Activated naive CD4-positive, alpha-beta T cell treated with anti-CD3 and anti-CD28 coated beads for 36 hours (primary cell): ENCODE results near the gene AMOTL1. TPM values are rescaled to one million over a fixed set of nuclear protein-coding genes. Genes with fewer than 3 reads are reported as not detected.
"Not testable (repeated sequence)": the region's sequence is repeated elsewhere in the genome, so short reads cannot be mapped to it uniquely, and the experiment has no call there.

Source experiments
- CTCF ChIA-PET: fragments of 350-600 bp; sonication (Branson Sonifier 250); formaldehyde crosslinking; loops from one replicate; lab custom pipeline; 2021; ENCODE audit warnings: antibody characterized with exemption; lab: Charles Lee
- DNase-seq: peaks from one replicate; pipeline ENCODE4 v3.0.0-alpha.2; 2020
- H3K27ac Mint-ChIP-seq: one replicate; pipeline ENCODE4 v1.8.0; 2021; ENCODE audit warnings: mild to moderate bottlenecking, mixed read lengths
- H3K27me3 Mint-ChIP-seq: one replicate; pipeline ENCODE4 v1.8.0; 2021; ENCODE audit warnings: low read depth, mixed read lengths
- H3K36me3 Mint-ChIP-seq: one replicate; pipeline ENCODE4 v1.8.0; 2021; ENCODE audit warnings: low read depth, mixed read lengths
- H3K4me1 Mint-ChIP-seq: one replicate; pipeline ENCODE4 v1.8.0; 2021; ENCODE audit warnings: low read depth, mixed read lengths
- H3K4me3 Mint-ChIP-seq: one replicate; pipeline ENCODE4 v1.8.0; 2021; ENCODE audit warnings: mild to moderate bottlenecking, moderate library complexity, mixed read lengths
- H3K9me3 Mint-ChIP-seq: one replicate; pipeline ENCODE4 v1.8.0; 2021; ENCODE audit warnings: mixed read lengths
- intact Hi-C: fragments of 100-400 bp; cut with micrococcal nuclease; formaldehyde crosslinking; loops from one replicate; pipeline ENCODE4 v1.15.1; 2023
- total RNA-seq, 2 experiments: library from RNA; stranded (reverse); gene quantifications; one replicate each; pipeline ENCODE4 v1.2.3, GENCODE V29; 2021

AMOTL1 gene
- total RNA-seq, 2 experiments from 2014 or later = 0.43 to 1.0 TPM

- intact Hi-C loops = no loop called here
- H3K36me3 Mint-ChIP-seq = no peaks in the 10 kb centered on the region
- H3K4me3 Mint-ChIP-seq = no peak overlapping the region
Measured at GRCh38 chr11:94837317-94837716, 69.2 kb downstream of the AMOTL1 start.

GRCh38 chr11:94838027-94838731, 70.0 kb downstream of the AMOTL1 start:
- CTCF ChIA-PET = no interaction called here
- no peak for DNase-seq
- intact Hi-C loops = no loop called here
- Mint-ChIP-seq H3K4me3 (no peak overlapping the region), H3K27ac (no peak overlapping the region), H3K9me3 (no peaks in the 10 kb centered on the region), H3K36me3 (no peaks in the 10 kb centered on the region), H3K27me3 (no peaks in the 10 kb centered on the region), H3K4me1 (no peaks in the 10 kb centered on the region)

More at GRCh38 chr11:94837317-94837716, 69.2 kb downstream of the AMOTL1 start:
- H3K27ac Mint-ChIP-seq = no peak overlapping the region
- H3K27me3 Mint-ChIP-seq = no peaks in the 10 kb centered on the region
- no peaks in the 10 kb centered on the region for H3K4me1 Mint-ChIP-seq
- CTCF ChIA-PET = interaction anchor here (2.1 kb wide), 1 partner anchor 10 kb away, joined by 5 read pairs; no protein-coding TSS in a partner anchor
- DNase-seq = no peak
- H3K9me3 Mint-ChIP-seq = no peaks in the 10 kb centered on the region

GRCh38 chr11:94840209-94840608, 72.1 kb downstream of the AMOTL1 start:
- Mint-ChIP-seq H3K36me3 (no peaks in the 10 kb centered on the region), H3K27ac (no peak overlapping the region), H3K4me3 (no peak overlapping the region), H3K9me3 (no peaks in the 10 kb centered on the region), H3K4me1 (no peaks in the 10 kb centered on the region), H3K27me3 (no peaks in the 10 kb centered on the region)
- CTCF ChIA-PET = interaction anchor here (0.6 kb wide), 1 partner anchor 19 kb away, joined by 4 read pairs; no protein-coding TSS in a partner anchor
- intact Hi-C loops = no loop called here
- DNase-seq = no peak

- intact Hi-C loops = no loop called here
- DNase-seq = no peak
- CTCF ChIA-PET = no interaction called here
- H3K4me3 Mint-ChIP-seq = no peak overlapping the region
- no peaks in the 10 kb centered on the region for H3K36me3 Mint-ChIP-seq
- H3K27me3 Mint-ChIP-seq = no peaks in the 10 kb centered on the region
- no peaks in the 10 kb centered on the region for H3K4me1 Mint-ChIP-seq
- no peak overlapping the region for H3K27ac Mint-ChIP-seq
- H3K9me3 Mint-ChIP-seq = no peaks in the 10 kb centered on the region
Measured at GRCh38 chr11:94844031-94844430, 75.9 kb downstream of the AMOTL1 start.

GRCh38 chr11:94845622-94846021, 77.5 kb downstream of the AMOTL1 start:
- CTCF ChIA-PET = no interaction called here
- Mint-ChIP-seq H3K4me3 (no peak overlapping the region), H3K27me3 (no peaks in the 10 kb centered on the region), H3K36me3 (no peaks in the 10 kb centered on the region), H3K4me1 (no peaks in the 10 kb centered on the region), H3K9me3 (no peaks in the 10 kb centered on the region), H3K27ac (no peak overlapping the region)
- DNase-seq = no peak
- intact Hi-C loops = no loop called here

- H3K9me3 Mint-ChIP-seq = no peaks in the 10 kb centered on the region
- CTCF ChIA-PET = no interaction called here
- H3K4me1 Mint-ChIP-seq = no peaks in the 10 kb centered on the region
- no peaks in the 10 kb centered on the region for H3K36me3 Mint-ChIP-seq
- H3K4me3 Mint-ChIP-seq = no peak overlapping the region
- no peak overlapping the region for H3K27ac Mint-ChIP-seq
- DNase-seq = no peak
- intact Hi-C loops = no loop called here
- H3K27me3 Mint-ChIP-seq = no peaks in the 10 kb centered on the region
Measured at GRCh38 chr11:94849839-94850238, 81.7 kb downstream of the AMOTL1 start.

GRCh38 chr11:94851864-94852636, 83.9 kb downstream of the AMOTL1 start:
- CTCF ChIA-PET = no interaction called here
- Mint-ChIP-seq H3K9me3 (no peaks in the 10 kb centered on the region), H3K4me3 (no peak overlapping the region), H3K27me3 (no peaks in the 10 kb centered on the region), H3K4me1 (no peaks in the 10 kb centered on the region), H3K27ac (no peak overlapping the region), H3K36me3 (no peaks in the 10 kb centered on the region)
- DNase-seq = no peak
- intact Hi-C loops = no loop called here

GRCh38 chr11:94853288-94853687, 85.1 kb downstream of the AMOTL1 start:
- H3K9me3 Mint-ChIP-seq, H3K4me3 Mint-ChIP-seq, H3K36me3 Mint-ChIP-seq: not testable (repeated sequence)

GRCh38 chr11:94853836-94854235, 85.7 kb downstream of the AMOTL1 start:
- Mint-ChIP-seq H3K9me3 (no peaks in the 10 kb centered on the region), H3K27me3 (no peaks in the 10 kb centered on the region), H3K27ac (no peak overlapping the region), H3K4me1 (no peaks in the 10 kb centered on the region), H3K36me3 (no peaks in the 10 kb centered on the region), H3K4me3 (no peak overlapping the region)
- no peak for DNase-seq
- CTCF ChIA-PET = no interaction called here
- intact Hi-C loops = no loop called here

More at GRCh38 chr11:94853288-94853687, 85.1 kb downstream of the AMOTL1 start:
- intact Hi-C loops, H3K27ac Mint-ChIP-seq, H3K4me1 Mint-ChIP-seq, DNase-seq, H3K27me3 Mint-ChIP-seq: not testable (repeated sequence)
- CTCF ChIA-PET = interaction anchor here (0.6 kb wide), 1 partner anchor 20 kb away, joined by 3 read pairs; no protein-coding TSS in a partner anchor

GRCh38 chr11:94854770-94855633, 86.8 kb downstream of the AMOTL1 start:
- H3K4me3 Mint-ChIP-seq = no peak overlapping the region
- intact Hi-C loops = no loop called here
- no peaks in the 10 kb centered on the region for H3K9me3 Mint-ChIP-seq
- no peaks in the 10 kb centered on the region for H3K27me3 Mint-ChIP-seq
- no peak for DNase-seq
- H3K27ac Mint-ChIP-seq = no peak overlapping the region
- no peaks in the 10 kb centered on the region for H3K4me1 Mint-ChIP-seq
- CTCF ChIA-PET = no interaction called here
- no peaks in the 10 kb centered on the region for H3K36me3 Mint-ChIP-seq

GRCh38 chr11:94855666-94856065, 87.5 kb downstream of the AMOTL1 start:
- intact Hi-C loops = no loop called here
- H3K9me3 Mint-ChIP-seq = no peaks in the 10 kb centered on the region
- no peak for DNase-seq
- H3K27ac Mint-ChIP-seq = no peak overlapping the region
- H3K27me3 Mint-ChIP-seq = no peaks in the 10 kb centered on the region
- H3K4me3 Mint-ChIP-seq = no peak overlapping the region
- no peaks in the 10 kb centered on the region for H3K4me1 Mint-ChIP-seq
- CTCF ChIA-PET = no interaction called here
- H3K36me3 Mint-ChIP-seq = no peaks in the 10 kb centered on the region

GRCh38 chr11:94856443-94856842, 88.3 kb downstream of the AMOTL1 start:
- no peaks in the 10 kb centered on the region for H3K4me1 Mint-ChIP-seq
- H3K27ac Mint-ChIP-seq = no peak overlapping the region
- no peaks in the 10 kb centered on the region for H3K9me3 Mint-ChIP-seq
- no peaks in the 10 kb centered on the region for H3K36me3 Mint-ChIP-seq
- H3K4me3 Mint-ChIP-seq = no peak overlapping the region
- intact Hi-C loops = no loop called here
- no peak for DNase-seq
- CTCF ChIA-PET = no interaction called here
- H3K27me3 Mint-ChIP-seq = no peaks in the 10 kb centered on the region
